GM10266 (cell line): ENCODE measurements around the gene BPHL.

Experiments used
- DNase-seq: peaks from one replicate; pipeline ENCODE4 v3.0.0; 2012; ENCODE audit errors: extremely low spot score
- CTCF ChIP-seq: IDR thresholded peaks from 2 replicates; pipeline ENCODE4 v1.5.1; 2012; ENCODE audit warnings: mild to moderate bottlenecking, low read depth; ENCODE audit not compliant: control insufficient read depth, insufficient read depth; ENCODE audit errors: missing control alignments

BPHL gene

GRCh38 chr6:3090013-3090412 lies 28.5 kb upstream of the BPHL start:
- DNase-seq: no peak
- TF ChIP-seq CTCF: no peak

- TF ChIP-seq CTCF: no peak
- DNase-seq: no peak
Observed at GRCh38 chr6:3094815-3095214, 23.7 kb upstream of the BPHL start.

- no peak for TF ChIP-seq CTCF
- DNase-seq: no peak
Observed at GRCh38 chr6:3102875-3103274, 15.6 kb upstream of the BPHL start.

- no peak for DNase-seq
- TF ChIP-seq CTCF: no peak
Observed at GRCh38 chr6:3108746-3109414, 9.6 kb upstream of the BPHL start.

- no peak for DNase-seq
- TF ChIP-seq CTCF: no peak
Observed at GRCh38 chr6:3109761-3110160, 8.8 kb upstream of the BPHL start.

GRCh38 chr6:3114377-3114776 lies 4.1 kb upstream of the BPHL start:
- no peak for TF ChIP-seq CTCF
- DNase-seq: no peak

GRCh38 chr6:3117912-3118352 lies 579 bp upstream of the BPHL start:
- DNase-seq: no peak
- no peak for TF ChIP-seq CTCF
